HepG2 (cell line): ENCODE data around the gene NGFR. TPM values are rescaled to one million over a fixed set of nuclear protein-coding genes. Genes with fewer than 3 reads are reported as not detected.

Experiments used
- ATAC-seq: fragments of 200-7000 bp; cut with Tn5 transposase; 3 replicates; pipeline ENCODE4 v1.9.1; 2020; ENCODE audit warnings: mild to moderate bottlenecking, moderate library complexity
- BruUV-seq: library from RNA; stranded (reverse); fragments of 400-500 nt; replicated peaks from 2 replicates; lab custom pipeline; 2021; lab: Mats Ljungman, UMichigan
- CTCF ChIA-PET: fragments of 300-600 bp; formaldehyde crosslinking; extraction: SDS; loops from one replicate; lab custom pipeline; 2021; ENCODE audit warnings: low total read pairs, inconsistent platforms, low intra/inter-chr PET ratio; lab: Yijun Ruan, JAX
- POLR2A ChIA-PET: fragments of 350-600 bp; sonication (Branson Sonifier 250); formaldehyde crosslinking; loops from one replicate; lab custom pipeline; 2020; ENCODE audit warnings: antibody characterized with exemption, inconsistent platforms; lab: Yijun Ruan, JAX
- DNase-seq: peaks from one replicate; pipeline ENCODE4 v3.0.0-alpha.2; 2015; ENCODE audit warnings: low spot score
- FAIRE-seq: peaks from 3 replicates; lab custom pipeline; 2011; peaks lifted over from hg19 to GRCh38; lab: Jason Lieb, UNC
- H2AFZ ChIP-seq: one replicate; pipeline ENCODE4 v1.6.1; 2011; ENCODE audit warnings: low read length, inconsistent platforms
- H3K27ac ChIP-seq: fragments of 300-600 bp; 3 replicates; pipeline ENCODE4 v1.8.0; 2011; ENCODE audit warnings: mixed run types, mild to moderate bottlenecking, mixed read lengths, low read length, inconsistent platforms; ENCODE audit not compliant: insufficient read depth; ENCODE audit errors: extremely low read length
- H3K27me3 ChIP-seq, 2 experiments: fragments of 200-600 bp in 1 of 2; 2 replicates in 1 of 2; 3 replicates in 1 of 2; pipeline versions ENCODE4 v1.6.0 to v1.8.0; 2011; ENCODE audit warnings: low read length in 2 of 2, mild to moderate bottlenecking in 2 of 2, moderate library complexity in 2 of 2, inconsistent platforms in 1 of 2; ENCODE audit not compliant: insufficient read depth in 2 of 2, control insufficient read depth in 1 of 2
- H3K36me3 ChIP-seq, 2 experiments: fragments of 200-600 bp in 1 of 2; replicated peaks in 1 of 2; 2 replicates in 1 of 2; 3 replicates in 1 of 2; pipeline versions ENCODE4 v1.5.1 to v1.8.0; 2011; ENCODE audit warnings: low read length in 2 of 2, inconsistent platforms in 1 of 2; ENCODE audit not compliant: insufficient read depth in 2 of 2, control insufficient read depth in 1 of 2
- H3K4me1 ChIP-seq: 2 replicates; pipeline ENCODE4 v1.5.1; 2012; ENCODE audit warnings: low read length, inconsistent platforms; ENCODE audit not compliant: insufficient read depth
- H3K4me2 ChIP-seq: 2 replicates; pipeline ENCODE4 v1.6.0; 2011; ENCODE audit warnings: low read depth, low read length, inconsistent platforms
- H3K4me3 ChIP-seq, 3 experiments: fragments of 200-600 bp in 1 of 3; sonication (generic), shearing (Covaris generic) in 1 of 3; replicated peaks in 1 of 3; 2 replicates each; pipeline ENCODE4 v1.5.1; 2011 to 2016; ENCODE audit warnings: low read length in 3 of 3, inconsistent platforms in 2 of 3, low read depth in 2 of 3, mild to moderate bottlenecking in 2 of 3, control low read depth in 1 of 3, mixed read lengths in 1 of 3; ENCODE audit not compliant: insufficient read depth in 1 of 3
- H3K79me2 ChIP-seq: one replicate; pipeline ENCODE4 v1.6.1; 2011; ENCODE audit warnings: low read length, inconsistent platforms; ENCODE audit not compliant: insufficient read depth
- H3K9ac ChIP-seq: 2 replicates; pipeline ENCODE4 v1.6.0; 2011; ENCODE audit warnings: mild to moderate bottlenecking, low read depth, low read length, inconsistent platforms; ENCODE audit not compliant: insufficient read depth
- H3K9me3 ChIP-seq: 2 replicates; pipeline ENCODE4 v1.5.1; 2012; ENCODE audit warnings: mild to moderate bottlenecking, low read length
- H4K20me1 ChIP-seq: 2 replicates; pipeline ENCODE4 v1.6.0; 2011; ENCODE audit warnings: inconsistent platforms, mild to moderate bottlenecking, low read length, moderate library complexity; ENCODE audit not compliant: insufficient read depth
- GABPB1 ChIP-seq: IDR thresholded peaks from 2 replicates; pipeline ENCODE4 v1.6.1; 2016; ENCODE audit warnings: mild to moderate bottlenecking, missing genetic modification reagents, moderate library complexity, missing compliant biosample characterization
- MTA1 ChIP-seq: sonication (generic); formaldehyde crosslinking; IDR thresholded peaks from 2 replicates; pipeline ENCODE4 v1.4.0; 2020; ENCODE audit warnings: missing genetic modification reagents, mild to moderate bottlenecking, borderline replicate concordance
- NR2C2 ChIP-seq: sonication (generic); formaldehyde crosslinking; IDR thresholded peaks from 2 replicates; pipeline ENCODE4 v1.4.0; 2020; ENCODE audit warnings: missing genetic modification reagents, mild to moderate bottlenecking, moderate library complexity, borderline replicate concordance
- PAF1 ChIP-seq: IDR thresholded peaks from 2 replicates; pipeline ENCODE4 v1.6.1; 2016; ENCODE audit warnings: missing genetic modification reagents, missing compliant biosample characterization
- RAD21 ChIP-seq: fragments of 450-650 bp; formaldehyde crosslinking; IDR thresholded peaks from 2 replicates; pipeline ENCODE4 v1.5.0; 2020; ENCODE audit warnings: mild to moderate bottlenecking
- STAG1 ChIP-seq: sonication (generic); formaldehyde crosslinking; IDR thresholded peaks from 2 replicates; pipeline ENCODE4 v1.4.0; 2020; ENCODE audit warnings: missing genetic modification reagents
- ZBTB38 ChIP-seq: sonication (generic); formaldehyde crosslinking; IDR thresholded peaks from 2 replicates; pipeline ENCODE4 v1.5.1; 2020; ENCODE audit warnings: mild to moderate bottlenecking, missing genetic modification reagents
- ZC3H13 ChIP-seq: sonication (generic); formaldehyde crosslinking; IDR thresholded peaks from 2 replicates; pipeline ENCODE4 v1.8.1; 2023; ENCODE audit warnings: mild to moderate bottlenecking, missing genetic modification reagents, moderate library complexity
- ZNF546 ChIP-seq: sonication (generic); formaldehyde crosslinking; conservative IDR thresholded peaks from 2 replicates; pipeline ENCODE4 v1.8.1; 2023; ENCODE audit warnings: mild to moderate bottlenecking, missing genetic modification reagents
- WGBS: methylation state at CpG from one replicate; pipeline ENCODE4 v1.1.6; 2017; ENCODE audit warnings: low lambda C conversion rate; 5-methylcytosine and 5-hydroxymethylcytosine counted together
- in situ Hi-C: cut with HindIII; loops from 2 replicates; pipeline ENCODE4 v1.10.0; 2017; ENCODE audit warnings: low pct_unique_long_range_greater_than_20kb; ENCODE audit not compliant: extremely low pct_ligation_motif_present
- intact Hi-C: fragments of 100-400 bp; cut with micrococcal nuclease; formaldehyde crosslinking; loops from one replicate; pipeline ENCODE4 v1.10.0; 2022; ENCODE audit not compliant: unreplicated experiment
- polyA plus RNA-seq, 8 experiments: library from polyadenylated mRNA; depleted of rRNA in 3 of 8; stranded (reverse) in 7 of 8; unstranded in 1 of 8; fragments of >200 nt; fragmentation: Illumina TruSeq in 4 of 8; extraction: Trizol in 4 of 8; gene quantifications; 2 replicates each; pipeline versions ENCODE4 v1.2.1 to v1.2.3, GENCODE V29; 2011 to 2016; ENCODE audit warnings: low read depth in 4 of 8, missing spikeins in 1 of 8, mixed read lengths in 1 of 8; ENCODE audit not compliant: insufficient read depth in 1 of 8
- total RNA-seq, 5 experiments: library from RNA; depleted of rRNA; stranded (reverse); fragments of >200 nt; fragmentation: Illumina TruSeq; extraction: Trizol; gene quantifications; 2 replicates each; pipeline ENCODE4 v1.2.3, GENCODE V29; 2016; ENCODE audit warnings: low read depth in 1 of 5
- TF ChIP-seq, protein P1 (sequence below): sonication (generic); formaldehyde crosslinking; IDR thresholded peaks from 2 replicates; pipeline ENCODE4 v1.4.0; 2020; ENCODE audit warnings: missing genetic modification reagents, mild to moderate bottlenecking, borderline replicate concordance
- TF ChIP-seq, protein P2 (sequence below): sonication (generic); formaldehyde crosslinking; IDR thresholded peaks from 2 replicates; pipeline ENCODE4 v1.4.0; 2020; ENCODE audit warnings: missing genetic modification reagents
- TF ChIP-seq, protein P3 (sequence below): sonication (generic); formaldehyde crosslinking; IDR thresholded peaks from 2 replicates; pipeline ENCODE4 v1.5.0; 2020; ENCODE audit warnings: mild to moderate bottlenecking, missing genetic modification reagents
- TF ChIP-seq, protein P4 (sequence below): sonication (generic); formaldehyde crosslinking; IDR thresholded peaks from 2 replicates; pipeline ENCODE4 v1.5.0; 2020; ENCODE audit warnings: mild to moderate bottlenecking, missing genetic modification reagents, moderate library complexity

Gene NGFR
- total and polyA plus RNA-seq, 2 of the 13 experiments (the other 11 are each of a cell fraction or from before 2014, with no cell fraction given): 1.1 to 1.8 TPM

DNA sequence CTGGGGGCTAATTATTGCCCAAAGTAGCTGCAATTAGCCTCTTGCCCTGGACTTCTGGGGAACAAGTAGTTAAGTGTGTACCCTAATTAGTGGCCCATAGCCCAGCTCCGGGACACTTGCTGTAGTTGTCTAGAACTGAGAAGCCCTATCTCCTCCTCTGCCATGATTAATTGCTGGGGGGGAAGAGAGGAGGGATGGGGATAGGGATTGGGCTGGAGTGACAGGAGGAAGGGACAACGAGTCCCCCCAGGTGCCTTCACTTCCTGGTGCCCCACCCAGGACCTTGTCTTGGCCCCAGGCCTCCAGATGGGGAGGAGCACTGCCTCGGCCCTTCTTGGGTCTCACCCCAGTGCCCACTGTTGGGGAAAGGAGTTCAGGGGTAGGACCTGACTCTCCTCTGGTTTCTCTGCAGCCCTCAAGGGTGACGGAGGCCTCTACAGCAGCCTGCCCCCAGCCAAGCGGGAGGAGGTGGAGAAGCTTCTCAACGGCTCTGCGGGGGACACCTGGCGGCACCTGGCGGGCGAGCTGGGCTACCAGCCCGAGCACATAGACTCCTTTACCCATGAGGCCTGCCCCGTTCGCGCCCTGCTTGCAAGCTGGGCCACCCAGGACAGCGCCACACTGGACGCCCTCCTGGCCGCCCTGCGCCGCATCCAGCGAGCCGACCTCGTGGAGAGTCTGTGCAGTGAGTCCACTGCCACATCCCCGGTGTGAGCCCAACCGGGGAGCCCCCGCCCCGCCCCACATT is 17.4 kb downstream of the NGFR start:
- 76% methylated on average over 17 of the region's 26 CpGs for WGBS
- DNase-seq: no peak
- H3K4me1 ChIP-seq: peaks cover 60% of the 10 kb centered on the region
- peaks cover 2 to 38% of the 10 kb centered on the region in 2 experiments; a peak in 4 of 5 replicates for H3K27me3 ChIP-seq
- ChIA-PET POLR2A (no interaction called here), CTCF (no interaction called here)
- H3K9ac ChIP-seq: no peak overlapping the region
- H3K79me2 ChIP-seq: no peaks in the 10 kb centered on the region
- H3K9me3 ChIP-seq: no peaks in the 10 kb centered on the region
- H3K4me3 ChIP-seq: no peak overlapping the region
- H3K4me2 ChIP-seq: no peak overlapping the region
- no peak overlapping the region for H2AFZ ChIP-seq
- no peaks in the 10 kb centered on the region for H4K20me1 ChIP-seq
- no peak for ATAC-seq
- no peak for FAIRE-seq
- in situ Hi-C loops (no loop called here), intact Hi-C loops (no loop called here)
- BruUV-seq: no TSS peak
- no peak overlapping the region for H3K27ac ChIP-seq
- no peaks in the 10 kb centered on the region for H3K36me3 ChIP-seq
- TF ChIP-seq, protein P1, sequence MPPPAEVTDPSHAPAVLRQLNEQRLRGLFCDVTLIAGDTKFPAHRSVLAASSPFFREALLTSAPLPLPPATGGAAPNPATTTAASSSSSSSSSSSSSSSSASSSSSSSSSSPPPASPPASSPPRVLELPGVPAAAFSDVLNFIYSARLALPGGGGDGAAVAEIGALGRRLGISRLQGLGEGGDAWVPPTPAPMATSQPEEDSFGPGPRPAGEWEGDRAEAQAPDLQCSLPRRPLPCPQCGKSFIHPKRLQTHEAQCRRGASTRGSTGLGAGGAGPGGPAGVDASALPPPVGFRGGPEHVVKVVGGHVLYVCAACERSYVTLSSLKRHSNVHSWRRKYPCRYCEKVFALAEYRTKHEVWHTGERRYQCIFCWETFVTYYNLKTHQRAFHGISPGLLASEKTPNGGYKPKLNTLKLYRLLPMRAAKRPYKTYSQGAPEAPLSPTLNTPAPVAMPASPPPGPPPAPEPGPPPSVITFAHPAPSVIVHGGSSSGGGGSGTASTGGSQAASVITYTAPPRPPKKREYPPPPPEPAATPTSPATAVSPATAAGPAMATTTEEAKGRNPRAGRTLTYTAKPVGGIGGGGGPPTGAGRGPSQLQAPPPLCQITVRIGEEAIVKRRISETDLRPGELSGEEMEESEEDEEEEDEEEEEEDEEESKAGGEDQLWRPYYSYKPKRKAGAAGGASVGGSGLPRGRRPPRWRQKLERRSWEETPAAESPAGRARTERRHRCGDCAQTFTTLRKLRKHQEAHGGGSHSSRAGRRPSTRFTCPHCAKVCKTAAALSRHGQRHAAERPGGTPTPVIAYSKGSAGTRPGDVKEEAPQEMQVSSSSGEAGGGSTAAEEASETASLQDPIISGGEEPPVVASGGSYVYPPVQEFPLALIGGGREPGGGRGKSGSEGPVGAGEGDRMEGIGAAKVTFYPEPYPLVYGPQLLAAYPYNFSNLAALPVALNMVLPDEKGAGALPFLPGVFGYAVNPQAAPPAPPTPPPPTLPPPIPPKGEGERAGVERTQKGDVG: no peak
- TF ChIP-seq NR2C2 (CRISPR knock-in tag) (no peak), RAD21 (CRISPR knock-in tag) (peak; percentile 48; the same call in 1 of the 2 replicates), ZNF546 (CRISPR knock-in tag) (no peak), STAG1 (CRISPR knock-in tag) (peak; percentile 44), ZC3H13 (CRISPR knock-in tag) (no peak), MTA1 (no peak), GABPB1 (0 out of 2 replicates have a peak, but pooled peaks have one; percentile 16), ZBTB38 (CRISPR knock-in tag) (0 out of 2 replicates have a peak, but pooled peaks have one; percentile 22), PAF1 (CRISPR knock-in tag) (no peak)
- TF ChIP-seq, protein P2, sequence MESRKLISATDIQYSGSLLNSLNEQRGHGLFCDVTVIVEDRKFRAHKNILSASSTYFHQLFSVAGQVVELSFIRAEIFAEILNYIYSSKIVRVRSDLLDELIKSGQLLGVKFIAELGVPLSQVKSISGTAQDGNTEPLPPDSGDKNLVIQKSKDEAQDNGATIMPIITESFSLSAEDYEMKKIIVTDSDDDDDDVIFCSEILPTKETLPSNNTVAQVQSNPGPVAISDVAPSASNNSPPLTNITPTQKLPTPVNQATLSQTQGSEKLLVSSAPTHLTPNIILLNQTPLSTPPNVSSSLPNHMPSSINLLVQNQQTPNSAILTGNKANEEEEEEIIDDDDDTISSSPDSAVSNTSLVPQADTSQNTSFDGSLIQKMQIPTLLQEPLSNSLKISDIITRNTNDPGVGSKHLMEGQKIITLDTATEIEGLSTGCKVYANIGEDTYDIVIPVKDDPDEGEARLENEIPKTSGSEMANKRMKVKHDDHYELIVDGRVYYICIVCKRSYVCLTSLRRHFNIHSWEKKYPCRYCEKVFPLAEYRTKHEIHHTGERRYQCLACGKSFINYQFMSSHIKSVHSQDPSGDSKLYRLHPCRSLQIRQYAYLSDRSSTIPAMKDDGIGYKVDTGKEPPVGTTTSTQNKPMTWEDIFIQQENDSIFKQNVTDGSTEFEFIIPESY (CRISPR knock-in tag): peak; percentile 80
- TF ChIP-seq, protein P3, sequence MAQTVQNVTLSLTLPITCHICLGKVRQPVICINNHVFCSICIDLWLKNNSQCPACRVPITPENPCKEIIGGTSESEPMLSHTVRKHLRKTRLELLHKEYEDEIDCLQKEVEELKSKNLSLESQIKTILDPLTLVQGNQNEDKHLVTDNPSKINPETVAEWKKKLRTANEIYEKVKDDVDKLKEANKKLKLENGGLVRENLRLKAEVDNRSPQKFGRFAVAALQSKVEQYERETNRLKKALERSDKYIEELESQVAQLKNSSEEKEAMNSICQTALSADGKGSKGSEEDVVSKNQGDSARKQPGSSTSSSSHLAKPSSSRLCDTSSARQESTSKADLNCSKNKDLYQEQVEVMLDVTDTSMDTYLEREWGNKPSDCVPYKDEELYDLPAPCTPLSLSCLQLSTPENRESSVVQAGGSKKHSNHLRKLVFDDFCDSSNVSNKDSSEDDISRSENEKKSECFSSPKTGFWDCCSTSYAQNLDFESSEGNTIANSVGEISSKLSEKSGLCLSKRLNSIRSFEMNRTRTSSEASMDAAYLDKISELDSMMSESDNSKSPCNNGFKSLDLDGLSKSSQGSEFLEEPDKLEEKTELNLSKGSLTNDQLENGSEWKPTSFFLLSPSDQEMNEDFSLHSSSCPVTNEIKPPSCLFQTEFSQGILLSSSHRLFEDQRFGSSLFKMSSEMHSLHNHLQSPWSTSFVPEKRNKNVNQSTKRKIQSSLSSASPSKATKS (CRISPR knock-in tag): no peak
- TF ChIP-seq, protein P4, sequence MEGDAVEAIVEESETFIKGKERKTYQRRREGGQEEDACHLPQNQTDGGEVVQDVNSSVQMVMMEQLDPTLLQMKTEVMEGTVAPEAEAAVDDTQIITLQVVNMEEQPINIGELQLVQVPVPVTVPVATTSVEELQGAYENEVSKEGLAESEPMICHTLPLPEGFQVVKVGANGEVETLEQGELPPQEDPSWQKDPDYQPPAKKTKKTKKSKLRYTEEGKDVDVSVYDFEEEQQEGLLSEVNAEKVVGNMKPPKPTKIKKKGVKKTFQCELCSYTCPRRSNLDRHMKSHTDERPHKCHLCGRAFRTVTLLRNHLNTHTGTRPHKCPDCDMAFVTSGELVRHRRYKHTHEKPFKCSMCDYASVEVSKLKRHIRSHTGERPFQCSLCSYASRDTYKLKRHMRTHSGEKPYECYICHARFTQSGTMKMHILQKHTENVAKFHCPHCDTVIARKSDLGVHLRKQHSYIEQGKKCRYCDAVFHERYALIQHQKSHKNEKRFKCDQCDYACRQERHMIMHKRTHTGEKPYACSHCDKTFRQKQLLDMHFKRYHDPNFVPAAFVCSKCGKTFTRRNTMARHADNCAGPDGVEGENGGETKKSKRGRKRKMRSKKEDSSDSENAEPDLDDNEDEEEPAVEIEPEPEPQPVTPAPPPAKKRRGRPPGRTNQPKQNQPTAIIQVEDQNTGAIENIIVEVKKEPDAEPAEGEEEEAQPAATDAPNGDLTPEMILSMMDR (CRISPR knock-in tag): peak; percentile 42; the same call in 1 of the 2 replicates
